Measurements from ENCODE around the gene CITED1. TPM values are rescaled to one million over a fixed set of nuclear protein-coding genes. Genes with fewer than 3 reads are reported as not detected.

Gene CITED1
- total RNA-seq, 2 experiments from 2014 or later: 0.49 TPM; not detected in 1

- no peaks in the 10 kb centered on the region for H4K20me1 ChIP-seq (ENCODE audit: insufficient read depth, low read length)
- BruUV-seq (replicated peaks): no TSS peak
- H3K4me1 ChIP-seq (ENCODE audit: insufficient read depth, low read length, poor library complexity, severe bottlenecking): no peaks in the 10 kb centered on the region
- no peak overlapping the region for H3K4me3 ChIP-seq (ENCODE audit: low read depth, low read length, poor library complexity, severe bottlenecking)
- H3K27ac ChIP-seq (ENCODE audit: low read depth, low read length, poor library complexity, severe bottlenecking): no peak overlapping the region
- no peak overlapping the region for H3K4me2 ChIP-seq (ENCODE audit: low read length)
- H3K9me3 ChIP-seq (ENCODE audit: low read length): no peaks in the 10 kb centered on the region
- no peaks in the 10 kb centered on the region for H3K36me3 ChIP-seq (ENCODE audit: insufficient read depth, low read length)
- H2AFZ ChIP-seq (ENCODE audit: low read length): no peak overlapping the region
- ChIA-PET POLR2A (no interaction called here), CTCF (ENCODE audit: unreplicated experiment) (no interaction called here)
- TF ChIP-seq, protein P1, sequence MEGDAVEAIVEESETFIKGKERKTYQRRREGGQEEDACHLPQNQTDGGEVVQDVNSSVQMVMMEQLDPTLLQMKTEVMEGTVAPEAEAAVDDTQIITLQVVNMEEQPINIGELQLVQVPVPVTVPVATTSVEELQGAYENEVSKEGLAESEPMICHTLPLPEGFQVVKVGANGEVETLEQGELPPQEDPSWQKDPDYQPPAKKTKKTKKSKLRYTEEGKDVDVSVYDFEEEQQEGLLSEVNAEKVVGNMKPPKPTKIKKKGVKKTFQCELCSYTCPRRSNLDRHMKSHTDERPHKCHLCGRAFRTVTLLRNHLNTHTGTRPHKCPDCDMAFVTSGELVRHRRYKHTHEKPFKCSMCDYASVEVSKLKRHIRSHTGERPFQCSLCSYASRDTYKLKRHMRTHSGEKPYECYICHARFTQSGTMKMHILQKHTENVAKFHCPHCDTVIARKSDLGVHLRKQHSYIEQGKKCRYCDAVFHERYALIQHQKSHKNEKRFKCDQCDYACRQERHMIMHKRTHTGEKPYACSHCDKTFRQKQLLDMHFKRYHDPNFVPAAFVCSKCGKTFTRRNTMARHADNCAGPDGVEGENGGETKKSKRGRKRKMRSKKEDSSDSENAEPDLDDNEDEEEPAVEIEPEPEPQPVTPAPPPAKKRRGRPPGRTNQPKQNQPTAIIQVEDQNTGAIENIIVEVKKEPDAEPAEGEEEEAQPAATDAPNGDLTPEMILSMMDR (conservative IDR thresholded peaks at IDR 0.05; ENCODE audit: low read length): no peak
- TF ChIP-seq EZH2phosphoT487 (IDR thresholded peaks at IDR 0.05; ENCODE audit: borderline replicate concordance, low read depth, low read length): no peak
- DNase-seq (ENCODE audit: low spot score): no peak
- intact Hi-C loops (cut with micrococcal nuclease; ENCODE audit: unreplicated experiment): no loop called here
- H3K9me2 ChIP-seq (ENCODE audit: insufficient read depth, low read length): no peaks in the 10 kb centered on the region
- no peaks in the 10 kb centered on the region for H3K79me2 ChIP-seq (ENCODE audit: insufficient read depth, low read depth, low read length)
Measured at GRCh38 chrX:72295745-72296144, 10.0 kb downstream of the CITED1 start.

GRCh38 chrX:72294497-72294896 lies 11.2 kb downstream of the CITED1 start:
- Histone ChIP-seq H4K20me1 (ENCODE audit: insufficient read depth, low read length) (no peaks in the 10 kb centered on the region), H3K4me3 (ENCODE audit: low read depth, low read length, poor library complexity, severe bottlenecking) (no peak overlapping the region), H3K9me3 (ENCODE audit: low read length) (no peaks in the 10 kb centered on the region), H3K4me1 (ENCODE audit: insufficient read depth, low read length, poor library complexity, severe bottlenecking) (no peaks in the 10 kb centered on the region), H3K36me3 (ENCODE audit: insufficient read depth, low read length) (no peaks in the 10 kb centered on the region), H3K9me2 (ENCODE audit: insufficient read depth, low read length) (no peaks in the 10 kb centered on the region), H3K4me2 (ENCODE audit: low read length) (no peak overlapping the region), H3K27ac (ENCODE audit: low read depth, low read length, poor library complexity, severe bottlenecking) (no peak overlapping the region), H2AFZ (ENCODE audit: low read length) (no peak overlapping the region), H3K79me2 (ENCODE audit: insufficient read depth, low read depth, low read length) (no peaks in the 10 kb centered on the region)
- CTCF ChIA-PET (ENCODE audit: unreplicated experiment): no interaction called here
- no peak for TF ChIP-seq EZH2phosphoT487 (IDR thresholded peaks at IDR 0.05; ENCODE audit: borderline replicate concordance, low read depth, low read length)
- TF ChIP-seq, protein P1 (conservative IDR thresholded peaks at IDR 0.05; ENCODE audit: low read length): no peak; the same call in 1 of the 2 replicates
- no peak for DNase-seq (ENCODE audit: low spot score)
- POLR2A ChIA-PET: no interaction called here
- no TSS peak for BruUV-seq (replicated peaks)
- intact Hi-C loops (cut with micrococcal nuclease; ENCODE audit: unreplicated experiment): no loop called here

DNA sequence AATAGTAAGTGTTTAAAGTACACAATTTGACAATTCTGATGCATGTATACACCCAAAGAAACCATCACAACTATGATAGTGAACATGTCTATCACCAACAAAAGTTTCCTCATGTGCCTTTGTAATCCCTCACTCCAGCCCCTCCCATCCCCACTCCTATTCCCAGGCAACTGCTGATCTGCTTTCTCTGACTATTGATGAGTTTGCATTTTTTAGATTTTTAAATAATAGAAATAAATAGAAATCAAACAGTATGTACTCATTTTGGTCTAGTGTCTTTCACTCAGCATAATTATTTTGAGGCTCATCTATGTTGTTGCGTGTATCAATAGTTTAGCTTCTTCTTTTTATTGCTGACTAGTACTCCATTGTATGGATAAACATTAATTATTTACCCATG lies 23.4 kb downstream of the CITED1 start:
- H3K4me3 ChIP-seq (ENCODE audit: low read depth, low read length, poor library complexity, severe bottlenecking): no peak overlapping the region
- intact Hi-C loops (cut with micrococcal nuclease; ENCODE audit: unreplicated experiment): no loop called here
- CTCF ChIA-PET (ENCODE audit: unreplicated experiment): no interaction called here
- H3K9me3 ChIP-seq (ENCODE audit: low read length): no peaks in the 10 kb centered on the region
- no peak overlapping the region for H3K4me2 ChIP-seq (ENCODE audit: low read length)
- no peaks in the 10 kb centered on the region for H4K20me1 ChIP-seq (ENCODE audit: insufficient read depth, low read length)
- no peaks in the 10 kb centered on the region for H3K9me2 ChIP-seq (ENCODE audit: insufficient read depth, low read length)
- BruUV-seq (replicated peaks): no TSS peak
- no peaks in the 10 kb centered on the region for H3K36me3 ChIP-seq (ENCODE audit: insufficient read depth, low read length)
- H3K4me1 ChIP-seq (ENCODE audit: insufficient read depth, low read length, poor library complexity, severe bottlenecking): no peaks in the 10 kb centered on the region
- DNase-seq (ENCODE audit: low spot score): no peak
- POLR2A ChIA-PET: no interaction called here
- TF ChIP-seq, protein P1 (conservative IDR thresholded peaks at IDR 0.05; ENCODE audit: low read length): no peak
- no peak for TF ChIP-seq EZH2phosphoT487 (IDR thresholded peaks at IDR 0.05; ENCODE audit: borderline replicate concordance, low read depth, low read length)
- H3K27ac ChIP-seq (ENCODE audit: low read depth, low read length, poor library complexity, severe bottlenecking): no peak overlapping the region
- H3K79me2 ChIP-seq (ENCODE audit: insufficient read depth, low read depth, low read length): no peaks in the 10 kb centered on the region
- no peak overlapping the region for H2AFZ ChIP-seq (ENCODE audit: low read length)
